ENCODE data around the gene SULT1A2.

GRCh38 chr16:28596840-28597691 lies at the start of gene SULT1A2:
- TF ChIP-seq CTCF (IDR thresholded peaks at IDR 0.05) (no peak), POLR2AphosphoS5 (IDR thresholded peaks at IDR 0.05; ENCODE audit: low read depth, low read length) (no peak), TCF7L2 (IDR thresholded peaks at IDR 0.05; ENCODE audit: low read depth, low read length) (no peak)

Measured in Panc1 (cell line).